ENCODE results near the gene MMP24.

GRCh38 chr20:35317416-35318210 is 91.1 kb downstream of the MMP24 start:
- TF ChIP-seq POLR2A (IDR thresholded peaks at IDR 0.05; ENCODE audit: low read length) = no peak
- no peak for TF ChIP-seq GATA1 (IDR thresholded peaks at IDR 0.05; ENCODE audit: low read depth, low read length)
